MCF 10A (cell line): ENCODE results near the gene BDKRB1. TPM values are rescaled to one million over a fixed set of nuclear protein-coding genes. Genes with fewer than 3 reads are reported as not detected.
A peak's percentile ranks its signal among the peaks of the same experiment; 100 is the strongest.

ENCODE experiments used
- BruUV-seq: library from RNA; stranded (reverse); fragments of 400-500 nt; replicated peaks from 2 replicates; lab custom pipeline; 2021; lab: Mats Ljungman, UMichigan
- CTCF ChIA-PET: fragments of 300-600 bp; sonication (Branson Sonifier 250); formaldehyde crosslinking; extraction: SDS; loops from one replicate; lab custom pipeline; 2021; ENCODE audit warnings: antibody characterized with exemption, inconsistent platforms; lab: Yijun Ruan, JAX
- POLR2A ChIA-PET: fragments of 300-600, 350-650 bp; sonication (Branson Sonifier 250); formaldehyde crosslinking; extraction: SDS; loops from one replicate; lab custom pipeline; 2020; ENCODE audit warnings: antibody characterized with exemption, inconsistent platforms; lab: Yijun Ruan, JAX
- DNase-seq: peaks from one replicate; pipeline ENCODE4 v3.0.0-alpha.2; 2018; ENCODE audit not compliant: unreplicated experiment
- H3K27ac Mint-ChIP-seq: one replicate; pipeline ENCODE4 v1.8.0; 2022; ENCODE audit warnings: mild to moderate bottlenecking, low read depth, mixed read lengths; ENCODE audit not compliant: unreplicated experiment
- H3K27me3 Mint-ChIP-seq: one replicate; pipeline ENCODE4 v1.8.0; 2022; ENCODE audit warnings: mixed read lengths; ENCODE audit not compliant: insufficient read depth, unreplicated experiment
- H3K36me3 Mint-ChIP-seq: one replicate; pipeline ENCODE4 v1.8.0; 2022; ENCODE audit warnings: mild to moderate bottlenecking, moderate library complexity, mixed read lengths; ENCODE audit not compliant: insufficient read depth, unreplicated experiment
- H3K4me1 Mint-ChIP-seq: one replicate; pipeline ENCODE4 v1.8.0; 2022; ENCODE audit warnings: mixed read lengths; ENCODE audit not compliant: insufficient read depth, unreplicated experiment
- H3K4me3 Mint-ChIP-seq: one replicate; pipeline ENCODE4 v1.8.0; 2022; ENCODE audit warnings: mild to moderate bottlenecking, moderate library complexity, mixed read lengths; ENCODE audit not compliant: unreplicated experiment
- H3K9me3 Mint-ChIP-seq: one replicate; pipeline ENCODE4 v1.8.0; 2022; ENCODE audit warnings: mixed read lengths; ENCODE audit not compliant: unreplicated experiment
- intact Hi-C: fragments of 100-400 bp; cut with micrococcal nuclease; formaldehyde crosslinking; loops from 2 replicates; pipeline ENCODE4 v1.14.1; 2022
- total RNA-seq: library from RNA; stranded (reverse); gene quantifications from 2 replicates; pipeline ENCODE4 v1.2.3, GENCODE V29; 2022
- TF ChIP-seq, protein P1 (sequence below): fragments of 200-600 bp; IDR thresholded peaks from one replicate; pipeline ENCODE4 v1.8.0; 2022; ENCODE audit warnings: antibody characterized with exemption, mild to moderate bottlenecking; ENCODE audit not compliant: unreplicated experiment

BDKRB1 gene
- total RNA-seq, 1 experiment from 2014 or later = 0.51 TPM

DNA sequence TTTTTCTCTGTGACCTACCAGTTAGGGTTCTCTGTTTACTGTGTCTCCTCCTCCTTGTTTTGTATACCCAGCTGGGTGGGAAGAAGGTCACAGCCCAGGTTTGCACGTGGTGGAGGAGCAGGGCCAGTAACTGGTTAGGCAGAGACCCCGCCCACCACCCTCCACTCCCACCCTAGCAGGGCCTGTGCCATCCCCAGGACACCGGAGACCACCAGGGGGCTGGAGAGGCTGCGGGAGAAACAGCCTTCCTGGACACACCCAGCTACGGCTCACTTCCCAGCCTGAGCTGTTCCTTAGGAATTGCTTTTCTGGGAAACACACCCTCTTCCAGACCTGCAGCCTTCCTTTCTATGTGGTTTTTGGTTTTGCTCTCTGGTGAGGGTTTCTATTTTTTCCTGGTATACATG lies 30.3 kb upstream of the BDKRB1 start:
- TF ChIP-seq, protein P1, sequence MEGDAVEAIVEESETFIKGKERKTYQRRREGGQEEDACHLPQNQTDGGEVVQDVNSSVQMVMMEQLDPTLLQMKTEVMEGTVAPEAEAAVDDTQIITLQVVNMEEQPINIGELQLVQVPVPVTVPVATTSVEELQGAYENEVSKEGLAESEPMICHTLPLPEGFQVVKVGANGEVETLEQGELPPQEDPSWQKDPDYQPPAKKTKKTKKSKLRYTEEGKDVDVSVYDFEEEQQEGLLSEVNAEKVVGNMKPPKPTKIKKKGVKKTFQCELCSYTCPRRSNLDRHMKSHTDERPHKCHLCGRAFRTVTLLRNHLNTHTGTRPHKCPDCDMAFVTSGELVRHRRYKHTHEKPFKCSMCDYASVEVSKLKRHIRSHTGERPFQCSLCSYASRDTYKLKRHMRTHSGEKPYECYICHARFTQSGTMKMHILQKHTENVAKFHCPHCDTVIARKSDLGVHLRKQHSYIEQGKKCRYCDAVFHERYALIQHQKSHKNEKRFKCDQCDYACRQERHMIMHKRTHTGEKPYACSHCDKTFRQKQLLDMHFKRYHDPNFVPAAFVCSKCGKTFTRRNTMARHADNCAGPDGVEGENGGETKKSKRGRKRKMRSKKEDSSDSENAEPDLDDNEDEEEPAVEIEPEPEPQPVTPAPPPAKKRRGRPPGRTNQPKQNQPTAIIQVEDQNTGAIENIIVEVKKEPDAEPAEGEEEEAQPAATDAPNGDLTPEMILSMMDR = no peak
- CTCF ChIA-PET = interaction anchor here (0.6 to 1.1 kb wide), 6 partner anchors 9 to 247 kb away, joined by 3 to 4 read pairs (median 3); no protein-coding TSS in a partner anchor
- BruUV-seq = no TSS peak
- no peak overlapping the region for H3K4me3 Mint-ChIP-seq
- H3K27ac Mint-ChIP-seq = no peak overlapping the region
- peak; percentile 42 for DNase-seq
- no peaks in the 10 kb centered on the region for H3K36me3 Mint-ChIP-seq
- peaks cover 26% of the 10 kb centered on the region for H3K4me1 Mint-ChIP-seq
- intact Hi-C loops = no loop called here
- no peaks in the 10 kb centered on the region for H3K9me3 Mint-ChIP-seq
- no peaks in the 10 kb centered on the region for H3K27me3 Mint-ChIP-seq
- POLR2A ChIA-PET = interaction anchor here (0.6 to 2.9 kb wide), 12 partner anchors 8 to 1068 kb away, joined by 3 to 23 read pairs (median 4); partner anchors contain the start of genes BDKRB1, BDKRB2 and DICER1

DNA sequence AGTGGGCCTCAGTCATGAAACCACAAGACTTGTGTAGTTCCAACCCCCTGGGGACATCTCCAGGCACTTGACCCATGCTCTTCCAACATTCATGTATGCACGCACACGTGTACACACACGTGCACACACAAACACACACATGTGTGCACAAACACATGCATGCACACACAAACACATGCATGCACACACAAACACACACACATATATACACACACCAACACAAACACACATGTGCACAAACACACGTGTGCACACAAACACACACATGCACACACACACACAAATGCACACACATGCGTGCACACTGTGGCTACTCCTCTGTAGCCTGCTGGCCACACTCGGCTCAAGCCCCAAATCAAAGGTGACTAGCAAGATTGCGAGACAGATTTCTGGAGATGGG lies 28.6 kb upstream of the BDKRB1 start:
- Mint-ChIP-seq H3K9me3 (no peaks in the 10 kb centered on the region), H3K36me3 (no peaks in the 10 kb centered on the region), H3K4me3 (no peak overlapping the region), H3K27me3 (no peaks in the 10 kb centered on the region), H3K27ac (no peak overlapping the region), H3K4me1 (peaks cover 26% of the 10 kb centered on the region)
- ChIA-PET CTCF (interaction anchor here (1.0 to 1.1 kb wide), 2 partner anchors 10 to 12 kb away, joined by 3 read pairs; no protein-coding TSS in a partner anchor), POLR2A (no interaction called here)
- intact Hi-C loops = no loop called here
- TF ChIP-seq, protein P1 = no peak
- DNase-seq = no peak
- no TSS peak for BruUV-seq

DNA sequence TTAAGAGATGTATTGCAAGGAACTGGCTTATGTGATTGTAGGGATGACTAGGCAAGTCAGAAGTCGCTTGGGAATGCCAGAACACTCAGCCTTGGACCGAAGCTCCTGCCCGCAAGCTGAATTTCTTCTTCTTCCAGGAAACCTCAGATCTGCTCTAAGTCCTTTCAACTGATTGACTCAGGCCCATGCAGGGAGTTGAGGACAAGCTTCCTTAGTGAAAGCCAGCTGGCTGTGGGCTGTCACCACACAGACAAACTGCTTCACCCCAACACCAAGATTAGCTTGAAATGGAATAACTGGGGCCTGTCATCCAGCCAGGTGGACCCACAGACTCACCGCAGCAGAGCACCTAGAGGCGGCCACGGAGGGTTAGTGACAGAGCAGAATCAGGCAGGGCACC lies 26.7 kb upstream of the BDKRB1 start:
- intact Hi-C loops = no loop called here
- CTCF ChIA-PET = interaction anchor here (0.7 kb wide), 1 partner anchor 174 kb away, joined by 3 read pairs; no protein-coding TSS in a partner anchor
- Mint-ChIP-seq H3K27me3 (no peaks in the 10 kb centered on the region), H3K4me3 (no peak overlapping the region), H3K27ac (no peak overlapping the region), H3K36me3 (no peaks in the 10 kb centered on the region), H3K4me1 (peaks cover 19% of the 10 kb centered on the region), H3K9me3 (no peaks in the 10 kb centered on the region)
- DNase-seq = no peak
- POLR2A ChIA-PET = interaction anchor here (1.3 kb wide), 1 partner anchor 27 kb away, joined by 4 read pairs; the partner anchor contains the start of gene BDKRB1
- BruUV-seq = no TSS peak
- TF ChIP-seq, protein P1 = no peak

DNA sequence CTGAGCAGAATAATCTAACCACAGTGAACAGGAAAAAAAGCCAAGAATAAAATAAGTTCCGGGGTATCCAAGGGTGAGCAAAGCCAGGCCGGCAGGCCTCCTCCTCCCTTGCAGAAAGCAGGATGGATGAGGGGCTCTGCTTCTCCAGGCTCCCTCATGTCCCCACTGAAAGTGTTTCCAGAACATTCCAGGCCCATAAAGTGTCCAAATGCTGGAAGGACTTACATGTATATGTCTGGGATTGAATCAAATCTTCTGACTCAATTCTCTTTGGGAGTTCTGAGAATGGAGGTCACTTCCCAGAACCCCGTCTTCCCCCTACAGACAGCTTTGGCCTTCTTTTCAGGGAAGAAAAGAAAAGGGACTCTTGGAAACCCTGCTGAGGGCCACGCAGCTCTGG lies 25.0 kb upstream of the BDKRB1 start:
- H3K4me1 Mint-ChIP-seq = peaks cover 2% of the 10 kb centered on the region

More for the DNA sequence above, 25.0 kb upstream of the BDKRB1 start:
- TF ChIP-seq, protein P1 = no peak
- H3K36me3 Mint-ChIP-seq = no peaks in the 10 kb centered on the region
- no peak overlapping the region for H3K4me3 Mint-ChIP-seq
- BruUV-seq = no TSS peak
- H3K27ac Mint-ChIP-seq = no peak overlapping the region
- H3K9me3 Mint-ChIP-seq = no peaks in the 10 kb centered on the region
- POLR2A ChIA-PET = no interaction called here
- no peaks in the 10 kb centered on the region for H3K27me3 Mint-ChIP-seq
- CTCF ChIA-PET = interaction anchor here (0.5 kb wide), 1 partner anchor 43 kb away, joined by 3 read pairs; no protein-coding TSS in a partner anchor
- intact Hi-C loops = no loop called here
- DNase-seq = no peak
